Fibroblast of pulmonary artery (primary cell): Measurements from ENCODE around the gene SOD2.
"Not testable (repeated sequence)": the region's sequence is repeated elsewhere in the genome, so short reads cannot be mapped to it uniquely, and the experiment has no call there.

Experiments used
- DNase-seq: peaks from one replicate; pipeline ENCODE4 v3.0.0-alpha.2; 2010; ENCODE audit warnings: low read depth
- H3K4me3 ChIP-seq: replicated peaks from 2 replicates; pipeline ENCODE4 v1.5.1; 2011; ENCODE audit warnings: low read depth, mild to moderate bottlenecking, control low read depth, low read length, moderate library complexity
- CTCF ChIP-seq: IDR thresholded peaks from 2 replicates; pipeline ENCODE4 v1.5.1; 2011; ENCODE audit warnings: mild to moderate bottlenecking, control low read depth, low read length, inconsistent platforms; ENCODE audit errors: missing control alignments

Gene SOD2

DNA sequence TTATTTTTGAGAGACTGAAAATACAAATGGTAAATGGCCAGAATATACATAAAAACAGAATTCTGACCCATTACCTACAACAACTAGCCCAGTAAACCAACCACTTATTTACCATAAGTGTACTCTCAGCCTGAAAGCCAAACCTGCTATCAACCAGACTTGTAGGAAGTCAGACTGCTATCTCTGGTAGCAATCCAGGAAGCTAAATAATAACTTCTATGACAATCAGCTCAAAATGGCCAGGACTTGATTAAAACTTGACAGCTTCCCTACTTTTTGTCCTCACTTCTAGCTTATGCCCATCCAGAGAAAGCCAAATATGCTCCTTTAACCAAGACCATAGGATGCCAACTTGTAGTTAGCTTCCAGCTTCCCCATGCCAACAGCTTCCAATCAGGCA lies 29.6 kb upstream of the SOD2 start:
- no peak for TF ChIP-seq CTCF
- no peak for DNase-seq
- no peak overlapping the region for H3K4me3 ChIP-seq

DNA sequence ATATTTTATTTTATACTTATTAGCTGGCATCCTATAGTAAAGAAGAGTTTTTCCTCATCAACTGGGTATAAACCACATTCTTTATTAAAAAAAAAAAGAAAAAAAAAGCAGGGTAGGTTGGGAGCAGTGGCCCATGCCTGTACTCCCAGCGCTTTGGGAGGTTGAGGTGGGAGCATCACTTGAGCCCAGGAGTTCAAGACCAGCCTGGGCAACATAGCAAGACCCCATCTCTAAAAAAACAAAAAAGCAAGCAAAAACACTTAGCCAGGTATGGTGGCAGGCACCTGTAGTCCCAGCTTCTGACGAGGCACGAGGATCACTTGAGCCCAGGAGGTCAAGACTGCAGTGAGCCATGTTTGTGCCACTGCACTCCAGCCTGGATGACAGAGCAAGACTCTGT lies 28.9 kb upstream of the SOD2 start:
- not testable (repeated sequence) for H3K4me3 ChIP-seq

DNA sequence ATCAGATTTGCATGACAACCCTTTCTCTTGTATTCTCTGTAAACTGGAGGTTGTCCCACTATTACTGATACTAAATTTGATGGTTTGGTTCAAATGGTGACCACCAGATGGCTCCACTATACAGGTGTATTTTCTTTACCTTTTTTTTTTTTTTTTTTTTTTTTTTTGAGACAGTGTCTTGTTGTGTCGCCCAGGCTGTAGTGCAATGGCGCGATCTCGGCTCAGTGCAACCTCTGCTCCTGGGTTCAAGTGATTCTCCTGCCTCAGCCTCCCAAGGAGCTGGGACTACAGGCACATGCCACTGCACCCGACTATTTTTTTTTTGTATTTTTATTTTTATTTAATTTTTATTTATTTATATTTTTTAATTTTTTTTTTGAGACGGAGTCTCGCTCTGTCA lies 27.7 kb upstream of the SOD2 start:
- peak; percentile 43 for TF ChIP-seq CTCF
- no peak overlapping the region for H3K4me3 ChIP-seq
- peak; percentile 47 for DNase-seq

More for the DNA sequence above, 28.9 kb upstream of the SOD2 start:
- not testable (repeated sequence) for DNase-seq

DNA sequence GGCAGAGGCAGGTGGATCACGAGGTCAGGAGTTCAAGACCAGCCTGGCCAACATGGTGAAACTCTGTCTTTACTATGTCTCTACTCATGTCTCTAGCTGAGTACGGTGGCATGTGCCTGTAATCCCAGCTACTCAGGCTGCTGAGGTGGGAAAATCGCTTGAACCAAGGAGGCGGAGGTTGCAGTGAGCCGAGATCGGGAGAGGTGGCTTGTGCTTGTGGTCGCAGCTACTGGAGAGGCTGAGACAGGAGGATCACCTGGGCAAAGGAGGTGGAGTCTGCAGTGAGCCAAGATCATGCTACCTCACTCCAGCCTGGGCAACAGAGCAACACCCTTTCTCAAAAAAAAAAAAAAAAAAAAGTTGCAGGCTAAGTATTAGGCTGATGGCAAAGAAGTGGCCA lies 26.2 kb upstream of the SOD2 start:
- H3K4me3 ChIP-seq = no peak overlapping the region
- TF ChIP-seq CTCF = no peak
- no peak for DNase-seq

DNA sequence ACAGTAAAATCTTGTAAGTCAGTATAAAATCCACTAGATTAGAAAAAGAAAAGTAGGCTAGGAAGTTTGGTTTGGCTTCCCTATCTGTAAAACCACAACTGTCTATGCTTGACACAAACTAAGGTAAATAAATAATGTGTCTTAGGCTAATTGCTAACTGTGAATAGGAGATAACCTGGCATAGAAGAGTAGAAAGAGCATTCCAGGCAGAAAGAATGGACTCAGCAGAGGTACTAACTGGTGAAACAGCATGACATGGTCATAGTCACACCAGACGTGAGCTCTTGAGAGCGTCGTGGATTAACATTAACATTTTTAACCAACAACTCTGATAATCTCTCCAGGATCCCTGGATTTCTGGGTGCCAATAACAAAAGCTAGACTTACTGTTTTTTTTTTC lies 25.6 kb upstream of the SOD2 start:
- H3K4me3 ChIP-seq = no peak overlapping the region
- no peak for DNase-seq
- TF ChIP-seq CTCF = no peak

DNA sequence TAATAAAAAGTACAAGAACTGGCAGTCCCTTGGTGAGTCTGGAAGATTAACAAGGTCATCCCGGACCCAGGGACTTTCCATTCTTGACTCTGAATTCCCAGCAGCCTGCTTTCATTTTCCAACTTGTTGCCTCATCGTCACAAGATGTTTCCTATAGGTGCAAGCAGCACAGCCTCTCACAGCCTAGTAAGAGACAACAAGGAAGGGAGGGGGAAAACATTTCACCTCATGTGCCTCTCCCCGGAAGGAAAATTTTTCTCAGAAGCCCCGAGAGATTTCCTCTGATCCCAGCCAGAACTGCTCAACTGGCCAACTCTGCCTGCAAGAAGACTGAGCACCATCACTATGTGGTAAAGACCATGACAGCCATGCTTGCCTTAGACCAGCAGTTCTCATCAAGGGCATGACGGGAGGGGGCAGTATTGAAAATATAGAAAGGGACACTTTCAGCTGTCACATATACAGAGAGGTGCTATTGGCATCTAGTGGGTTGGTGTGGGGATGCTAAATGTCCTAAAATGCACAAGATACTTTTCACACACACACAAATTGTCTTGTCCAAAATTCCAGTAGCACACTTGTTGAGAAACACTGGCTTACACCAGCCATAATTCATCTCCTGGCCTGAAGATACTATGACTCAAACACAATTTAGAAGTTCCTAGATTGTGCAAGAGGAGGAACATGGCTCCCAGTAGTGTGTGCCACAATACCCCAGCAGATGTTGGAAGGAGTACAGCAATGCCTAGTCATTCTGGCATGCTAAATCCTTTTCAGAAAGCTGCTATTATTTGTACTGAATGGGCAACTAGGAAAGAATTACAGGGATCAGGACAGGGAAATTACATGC lies 23.4 kb upstream of the SOD2 start:
- peak overlapping the region; percentile 28 for H3K4me3 ChIP-seq
- TF ChIP-seq CTCF = no peak
- DNase-seq = peak; percentile 98

DNA sequence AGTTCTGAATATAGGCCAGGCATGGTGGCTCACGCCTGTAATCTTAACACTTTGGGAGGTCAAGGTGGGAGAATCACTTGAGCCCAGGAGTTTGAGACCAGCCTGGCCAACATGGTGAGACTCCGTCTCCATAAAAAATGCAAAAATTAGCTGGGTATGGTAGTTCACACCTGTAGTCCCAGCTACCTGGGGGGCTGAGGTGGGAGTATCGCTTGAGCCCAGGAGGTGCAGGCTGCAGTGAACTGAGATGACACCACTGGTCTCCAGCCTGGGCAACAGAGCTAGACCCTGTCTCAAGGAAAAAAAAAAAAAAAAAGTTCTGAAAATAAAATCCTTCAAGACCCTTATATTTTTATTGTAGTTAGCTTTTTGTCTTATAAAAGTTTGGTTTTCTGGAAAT lies 22.6 kb upstream of the SOD2 start:
- no peak for DNase-seq
- TF ChIP-seq CTCF = no peak
- H3K4me3 ChIP-seq = no peak overlapping the region
